Neuronal stem cell (in vitro differentiated cells): ENCODE data around the gene MN1.

Source experiments
- DNase-seq: peaks from one replicate; pipeline ENCODE4 v3.0.0-alpha.2; 2013; ENCODE audit warnings: low spot score
- H2AFZ ChIP-seq: one replicate; pipeline ENCODE4 v1.6.1; 2013; ENCODE audit warnings: mild to moderate bottlenecking, low read length, inconsistent platforms
- H2AK5ac ChIP-seq: 2 replicates; pipeline ENCODE4 v1.6.1; 2013; ENCODE audit warnings: low read depth, mild to moderate bottlenecking, inconsistent platforms, low read length, moderate library complexity, mixed read lengths
- H2BK120ac ChIP-seq: 2 replicates; pipeline ENCODE4 v1.6.1; 2013; ENCODE audit warnings: low read depth, mild to moderate bottlenecking, inconsistent platforms, low read length, moderate library complexity, mixed read lengths
- H2BK12ac ChIP-seq: one replicate; pipeline ENCODE4 v1.6.1; 2013; ENCODE audit warnings: low read length, inconsistent platforms
- H2BK15ac ChIP-seq: 2 replicates; pipeline ENCODE4 v1.6.1; 2013; ENCODE audit warnings: mild to moderate bottlenecking, low read length, inconsistent platforms, mixed read lengths
- H2BK5ac ChIP-seq: one replicate; pipeline ENCODE4 v1.6.1; 2013; ENCODE audit warnings: inconsistent platforms, mild to moderate bottlenecking, low read length, moderate library complexity
- H3K14ac ChIP-seq: one replicate; pipeline ENCODE4 v1.6.1; 2013; ENCODE audit warnings: low read length, inconsistent platforms
- H3K18ac ChIP-seq: 2 replicates; pipeline ENCODE4 v1.6.1; 2013; ENCODE audit warnings: low read length, inconsistent platforms
- H3K23ac ChIP-seq: 2 replicates; pipeline ENCODE4 v1.6.1; 2013; ENCODE audit warnings: low read depth, mild to moderate bottlenecking, mixed read lengths, low read length, inconsistent platforms; ENCODE audit not compliant: poor library complexity
- H3K27ac ChIP-seq: replicated peaks from 3 replicates; pipeline ENCODE4 v1.5.1; 2013; ENCODE audit warnings: low read length, inconsistent platforms
- H3K27me3 ChIP-seq, 3 experiments: 2 replicates each; pipeline ENCODE4 v1.6.1; 2013; ENCODE audit warnings: low read length in 3 of 3, mild to moderate bottlenecking in 2 of 3, inconsistent platforms in 1 of 3, low read depth in 1 of 3, mixed read lengths in 1 of 3, moderate library complexity in 1 of 3; ENCODE audit not compliant: control insufficient read depth in 3 of 3, insufficient read depth in 3 of 3
- H3K36me3 ChIP-seq, 2 donors: replicated peaks in 1 of 2; 2 replicates each; pipeline ENCODE4 v1.6.1; 2013; ENCODE audit warnings: low read length in 2 of 2; ENCODE audit not compliant: control insufficient read depth in 2 of 2, insufficient read depth in 2 of 2
- H3K4ac ChIP-seq: 2 replicates; pipeline ENCODE4 v1.6.1; 2013; ENCODE audit warnings: inconsistent platforms, mild to moderate bottlenecking, low read length, moderate library complexity
- H3K4me1 ChIP-seq, 2 donors: 1 replicate in 1 of 2; 2 replicates in 1 of 2; pipeline ENCODE4 v1.6.1; 2013; ENCODE audit warnings: low read length in 2 of 2, low read depth in 1 of 2; ENCODE audit not compliant: control insufficient read depth in 2 of 2, insufficient read depth in 1 of 2
- H3K4me2 ChIP-seq: one replicate; pipeline ENCODE4 v1.6.1; 2013; ENCODE audit warnings: mild to moderate bottlenecking, low read length, inconsistent platforms; ENCODE audit not compliant: insufficient read depth, poor library complexity, severe bottlenecking
- H3K4me3 ChIP-seq, 2 donors: 2 replicates each; pipeline ENCODE4 v1.5.1; 2013; ENCODE audit warnings: low read length in 2 of 2, mild to moderate bottlenecking in 2 of 2, inconsistent platforms in 1 of 2, moderate library complexity in 1 of 2
- H3K79me1 ChIP-seq: one replicate; pipeline ENCODE4 v1.6.1; 2013; ENCODE audit warnings: low read depth, mild to moderate bottlenecking, inconsistent platforms, low read length, moderate library complexity
- H3K9ac ChIP-seq: one replicate; pipeline ENCODE4 v1.6.1; 2013; ENCODE audit warnings: mild to moderate bottlenecking, low read depth, low read length, inconsistent platforms; ENCODE audit not compliant: poor library complexity
- H3K9me3 ChIP-seq, 2 donors: replicated peaks in 1 of 2; 2 replicates each; pipeline versions ENCODE3 to v1.6.1; 2013; ENCODE audit warnings: low read length in 2 of 2, mild to moderate bottlenecking in 2 of 2, inconsistent platforms in 1 of 2, low read depth in 1 of 2, mixed read lengths in 1 of 2, moderate library complexity in 1 of 2; ENCODE audit not compliant: control insufficient read depth in 2 of 2, insufficient read depth in 1 of 2
- H4K8ac ChIP-seq: one replicate; pipeline ENCODE4 v1.6.1; 2013; ENCODE audit warnings: low read depth, mild to moderate bottlenecking, inconsistent platforms, low read length, moderate library complexity
- H4K91ac ChIP-seq: one replicate; pipeline ENCODE4 v1.6.1; 2013; ENCODE audit warnings: low read length, low read depth, mild to moderate bottlenecking, inconsistent platforms; ENCODE audit not compliant: poor library complexity
- WGBS, 2 donors: extraction: QIAGEN DNeasy Blood & Tissue Kit; methylation state at CpG; one replicate each; pipeline ENCODE4 v1.1.7; 2013; ENCODE audit warnings: missing lambda C conversion rate in 2 of 2, mixed read lengths in 1 of 2; ENCODE audit not compliant: insufficient read length in 2 of 2, insufficient replicate concordance in 1 of 2; ENCODE audit errors: extremely low coverage in 2 of 2; 5-methylcytosine and 5-hydroxymethylcytosine counted together

Gene MN1

DNA sequence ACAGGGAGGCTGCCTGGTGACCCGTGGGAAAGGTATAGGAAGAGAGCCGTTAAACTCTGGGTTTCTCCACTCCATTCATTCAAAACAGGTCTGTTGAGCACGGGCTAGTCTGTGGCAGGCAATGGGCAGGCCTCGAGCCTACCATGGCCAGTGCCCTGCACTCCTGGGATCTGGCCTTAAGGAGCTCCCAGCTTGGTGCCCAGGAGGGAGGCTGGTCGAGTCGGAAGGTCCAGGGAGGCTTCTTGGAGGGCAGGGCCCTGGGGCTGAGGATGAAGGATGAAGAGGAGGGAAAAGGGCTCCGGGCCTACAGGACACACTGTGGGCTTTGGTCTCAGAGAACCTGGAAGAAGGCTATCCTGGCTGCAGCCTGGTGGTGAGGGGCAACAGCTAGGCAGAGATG is 41.9 kb upstream of the MN1 start:
- Histone ChIP-seq H3K9me3 (no peaks in the 10 kb centered on the region), H2BK12ac (no peak overlapping the region)
- WGBS, 2 donors, result no CpG with 5 or more reads among the region's 7 CpGs

DNA sequence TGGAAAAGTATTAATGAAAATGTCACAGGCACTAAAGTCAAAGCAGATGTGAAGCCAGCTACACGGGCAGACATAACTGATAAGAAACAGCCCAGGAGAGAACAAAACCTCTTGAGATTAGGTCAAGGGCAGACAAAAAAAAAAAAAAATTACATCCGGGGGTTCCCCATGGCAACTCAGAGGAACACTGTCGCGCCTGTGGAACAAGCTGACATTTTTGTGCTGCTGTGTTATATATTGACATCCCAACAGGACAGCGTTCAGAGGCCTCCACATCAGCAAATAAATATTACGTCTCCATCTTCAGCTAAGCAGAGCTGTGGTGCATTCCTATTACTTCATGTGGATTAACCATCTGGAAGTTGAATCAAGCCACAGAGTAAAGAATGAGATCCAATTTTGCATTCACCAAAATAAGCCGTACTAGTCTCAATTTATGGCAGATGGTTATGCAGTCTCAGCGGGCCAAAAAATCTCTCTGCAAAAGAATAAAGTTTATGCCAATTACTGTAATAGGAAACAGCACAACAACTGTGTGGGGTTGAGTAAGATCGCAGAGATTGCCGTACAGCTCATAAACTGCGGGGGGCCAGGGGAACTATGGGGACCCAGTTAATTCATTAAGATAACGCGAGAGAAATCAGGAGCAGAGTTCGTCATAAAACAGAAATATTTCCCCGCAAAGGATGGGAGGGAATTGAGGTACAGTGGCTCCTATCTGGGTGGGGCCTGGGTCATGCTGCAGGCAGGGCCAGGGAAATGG is 41.3 kb upstream of the MN1 start:
- Histone ChIP-seq H3K9ac (no peak overlapping the region), H3K14ac (no peak overlapping the region), H3K9me3 (peaks cover 1 to 3% of the 10 kb centered on the region in 2 donors), H3K27ac (no peak overlapping the region), H3K4me1 (peaks cover 15 to 17% of the 10 kb centered on the region in 2 donors), H3K18ac (no peak overlapping the region), H2AK5ac (no peak overlapping the region), H2BK5ac (peak overlapping the region; percentile 32), H2BK15ac (no peak overlapping the region), H2BK12ac (no peak overlapping the region), H4K91ac (no peak overlapping the region), H3K36me3 (peaks cover 2 to 3% of the 10 kb centered on the region in 2 donors), H3K4me3 (no peak overlapping the region), H4K8ac (no peak overlapping the region), H3K79me1 (no peaks in the 10 kb centered on the region), H3K27me3 (no peaks in the 10 kb centered on the region), H3K23ac (no peak overlapping the region), H3K4me2 (no peak overlapping the region), H3K4ac (no peak overlapping the region), H2AFZ (no peak overlapping the region), H2BK120ac (no peak overlapping the region)
- no CpG with 5 or more reads among the region's 15 CpGs for WGBS, 2 donors
- no peak for DNase-seq

More for the DNA sequence above, 41.9 kb upstream of the MN1 start:
- no peak overlapping the region for H3K4me3 ChIP-seq
- no peaks in the 10 kb centered on the region for H3K27me3 ChIP-seq
- no peak overlapping the region for H3K4ac ChIP-seq
- H3K79me1 ChIP-seq, result no peaks in the 10 kb centered on the region
- H2BK120ac ChIP-seq, result peak overlapping the region; percentile 58
- no peak overlapping the region for H3K4me2 ChIP-seq
- peak overlapping the region; percentile 70 for H4K8ac ChIP-seq
- H2BK5ac ChIP-seq, result peak overlapping the region; percentile 32
- no peak overlapping the region for H2AK5ac ChIP-seq
- H3K18ac ChIP-seq, result no peak overlapping the region
- H3K27ac ChIP-seq, result no peak overlapping the region
- H3K23ac ChIP-seq, result no peak overlapping the region
- peaks cover 15 to 17% of the 10 kb centered on the region in 2 donors for H3K4me1 ChIP-seq
- peaks cover 3 to 9% of the 10 kb centered on the region in 2 donors for H3K36me3 ChIP-seq
- H2AFZ ChIP-seq, result no peak overlapping the region
- no peak overlapping the region for H2BK15ac ChIP-seq
- no peak overlapping the region for H3K14ac ChIP-seq
- no peak for DNase-seq
- H3K9ac ChIP-seq, result no peak overlapping the region
- no peak overlapping the region for H4K91ac ChIP-seq

DNA sequence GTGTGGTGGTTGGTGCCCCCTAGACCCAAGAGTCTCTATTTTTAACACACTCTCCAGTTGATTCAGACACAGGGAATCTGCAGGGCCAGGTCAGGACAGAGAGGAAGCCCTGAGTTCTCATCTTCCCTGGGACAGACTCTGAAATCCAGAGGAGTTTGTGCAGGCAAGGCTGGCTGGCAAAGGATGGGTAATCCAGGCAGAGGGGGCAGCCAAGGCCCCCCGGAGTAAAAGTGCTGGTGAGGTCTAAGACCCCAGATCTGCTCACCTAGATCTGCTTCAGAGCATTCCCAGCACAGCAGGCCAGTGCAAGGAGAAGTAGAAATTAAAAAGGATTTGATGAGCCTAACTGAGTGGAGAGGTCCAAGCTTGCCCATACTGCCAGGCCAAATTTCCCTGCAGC is 40.6 kb upstream of the MN1 start:
- H3K4me1 ChIP-seq, result peaks cover 15 to 17% of the 10 kb centered on the region in 2 donors
- no peak overlapping the region for H2BK120ac ChIP-seq
- H3K27me3 ChIP-seq, result no peaks in the 10 kb centered on the region
- H3K9ac ChIP-seq, result no peak overlapping the region
- H2AFZ ChIP-seq, result no peak overlapping the region
- no peak overlapping the region for H2BK12ac ChIP-seq
- no peak overlapping the region for H3K4ac ChIP-seq
- no peak overlapping the region for H3K14ac ChIP-seq
- no peak for DNase-seq
- no peak overlapping the region for H3K27ac ChIP-seq
- no peak overlapping the region for H3K23ac ChIP-seq
- no peak overlapping the region for H2BK5ac ChIP-seq
- no peaks in the 10 kb centered on the region for H3K36me3 ChIP-seq
- no CpG with 5 or more reads among the region's 1 CpG for WGBS, 2 donors
- no peak overlapping the region for H3K4me3 ChIP-seq
- no peak overlapping the region for H3K18ac ChIP-seq
- H4K91ac ChIP-seq, result no peak overlapping the region
- peaks cover 4 to 9% of the 10 kb centered on the region in 2 donors for H3K9me3 ChIP-seq
- H3K79me1 ChIP-seq, result no peaks in the 10 kb centered on the region
- H2AK5ac ChIP-seq, result no peak overlapping the region
- H2BK15ac ChIP-seq, result no peak overlapping the region
- no peak overlapping the region for H3K4me2 ChIP-seq
- H4K8ac ChIP-seq, result no peak overlapping the region

DNA sequence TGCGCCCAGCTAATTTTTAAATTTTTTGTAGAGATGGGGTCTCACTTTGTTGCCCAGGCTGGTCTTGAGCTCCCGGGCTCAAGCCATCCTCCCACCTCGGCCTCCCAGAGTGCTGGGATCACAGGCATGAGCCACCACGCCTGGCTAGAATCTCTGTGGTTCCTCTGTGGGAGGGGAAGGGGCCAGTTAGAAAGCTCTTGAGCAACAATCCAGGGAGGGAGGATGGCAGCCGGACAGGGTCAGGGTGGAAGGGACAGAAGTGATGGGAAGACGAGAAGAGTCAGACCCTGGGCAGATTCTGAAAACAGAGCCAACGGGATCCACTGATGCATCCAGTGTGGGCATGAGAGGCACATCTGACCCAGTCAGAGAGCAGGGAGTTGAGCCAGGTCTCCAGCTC is 38.9 kb upstream of the MN1 start:
- Histone ChIP-seq H4K8ac (no peak overlapping the region), H2BK12ac (no peak overlapping the region), H3K4ac (no peak overlapping the region), H3K9me3 (peaks cover 4 to 9% of the 10 kb centered on the region in 2 donors), H3K18ac (no peak overlapping the region), H3K79me1 (no peaks in the 10 kb centered on the region), H3K27ac (no peak overlapping the region), H2AFZ (no peak overlapping the region), H3K27me3 (no peaks in the 10 kb centered on the region), H3K9ac (no peak overlapping the region), H3K4me3 (no peak overlapping the region), H2BK5ac (no peak overlapping the region), H2BK15ac (no peak overlapping the region), H3K36me3 (no peaks in the 10 kb centered on the region), H4K91ac (no peak overlapping the region), H3K4me1 (peaks cover 17% of the 10 kb centered on the region in 2 donors), H2BK120ac (no peak overlapping the region), H2AK5ac (no peak overlapping the region), H3K23ac (no peak overlapping the region), H3K4me2 (no peak overlapping the region), H3K14ac (no peak overlapping the region)
- no CpG with 5 or more reads among the region's 7 CpGs for WGBS, 2 donors
- no peak for DNase-seq
